GM10266 (cell line): ENCODE results near the gene SP6.

ENCODE experiments used
- DNase-seq: peaks from one replicate; pipeline ENCODE4 v3.0.0; 2012; ENCODE audit errors: extremely low spot score
- TF ChIP-seq, protein P1 (sequence below): IDR thresholded peaks from 2 replicates; pipeline ENCODE4 v1.5.1; 2012; ENCODE audit warnings: mild to moderate bottlenecking, low read depth; ENCODE audit not compliant: control insufficient read depth, insufficient read depth; ENCODE audit errors: missing control alignments

The SP6 gene

DNA sequence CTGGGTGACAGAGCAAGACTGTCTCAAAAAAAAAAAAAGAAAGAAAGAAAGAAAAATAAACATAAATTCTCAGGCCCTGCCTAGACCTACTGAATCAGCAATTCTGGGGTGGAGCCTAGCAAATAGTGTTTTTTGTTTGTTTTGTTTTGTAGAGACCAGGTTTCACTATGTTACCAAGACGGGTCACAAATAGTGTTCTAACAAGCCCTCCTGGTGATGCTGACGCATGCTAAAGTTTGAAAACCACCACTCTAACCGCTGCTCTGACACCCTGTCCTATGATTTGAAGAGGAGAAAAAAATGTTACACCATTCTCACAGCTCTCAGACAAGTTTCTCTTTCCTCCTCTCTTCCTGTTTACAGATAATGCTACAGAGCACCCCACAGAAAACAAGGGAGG lies 21.1 kb downstream of the SP6 start:
- no peak for DNase-seq
- TF ChIP-seq, protein P1, sequence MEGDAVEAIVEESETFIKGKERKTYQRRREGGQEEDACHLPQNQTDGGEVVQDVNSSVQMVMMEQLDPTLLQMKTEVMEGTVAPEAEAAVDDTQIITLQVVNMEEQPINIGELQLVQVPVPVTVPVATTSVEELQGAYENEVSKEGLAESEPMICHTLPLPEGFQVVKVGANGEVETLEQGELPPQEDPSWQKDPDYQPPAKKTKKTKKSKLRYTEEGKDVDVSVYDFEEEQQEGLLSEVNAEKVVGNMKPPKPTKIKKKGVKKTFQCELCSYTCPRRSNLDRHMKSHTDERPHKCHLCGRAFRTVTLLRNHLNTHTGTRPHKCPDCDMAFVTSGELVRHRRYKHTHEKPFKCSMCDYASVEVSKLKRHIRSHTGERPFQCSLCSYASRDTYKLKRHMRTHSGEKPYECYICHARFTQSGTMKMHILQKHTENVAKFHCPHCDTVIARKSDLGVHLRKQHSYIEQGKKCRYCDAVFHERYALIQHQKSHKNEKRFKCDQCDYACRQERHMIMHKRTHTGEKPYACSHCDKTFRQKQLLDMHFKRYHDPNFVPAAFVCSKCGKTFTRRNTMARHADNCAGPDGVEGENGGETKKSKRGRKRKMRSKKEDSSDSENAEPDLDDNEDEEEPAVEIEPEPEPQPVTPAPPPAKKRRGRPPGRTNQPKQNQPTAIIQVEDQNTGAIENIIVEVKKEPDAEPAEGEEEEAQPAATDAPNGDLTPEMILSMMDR, result no peak

DNA sequence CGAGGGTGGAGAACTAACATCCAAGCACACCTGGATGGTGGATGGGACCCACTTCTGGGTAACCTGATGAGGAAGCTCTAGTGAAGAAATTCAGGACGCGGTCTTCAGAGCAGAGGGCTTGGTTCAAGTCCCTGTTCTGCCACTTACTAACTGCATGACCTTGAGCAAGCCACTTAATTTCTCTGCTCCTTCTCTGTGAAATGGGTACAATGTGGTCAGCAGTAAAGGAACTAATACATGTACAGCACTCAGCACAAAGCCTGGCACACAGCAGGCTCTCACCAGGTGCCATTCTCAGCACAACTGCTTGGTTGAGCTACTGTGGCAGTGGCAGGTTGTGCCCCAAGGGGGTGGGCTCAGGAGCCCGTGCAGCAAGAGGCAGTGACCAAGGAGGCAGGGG lies 27.4 kb downstream of the SP6 start:
- no peak for DNase-seq
- TF ChIP-seq, protein P1, result no peak

DNA sequence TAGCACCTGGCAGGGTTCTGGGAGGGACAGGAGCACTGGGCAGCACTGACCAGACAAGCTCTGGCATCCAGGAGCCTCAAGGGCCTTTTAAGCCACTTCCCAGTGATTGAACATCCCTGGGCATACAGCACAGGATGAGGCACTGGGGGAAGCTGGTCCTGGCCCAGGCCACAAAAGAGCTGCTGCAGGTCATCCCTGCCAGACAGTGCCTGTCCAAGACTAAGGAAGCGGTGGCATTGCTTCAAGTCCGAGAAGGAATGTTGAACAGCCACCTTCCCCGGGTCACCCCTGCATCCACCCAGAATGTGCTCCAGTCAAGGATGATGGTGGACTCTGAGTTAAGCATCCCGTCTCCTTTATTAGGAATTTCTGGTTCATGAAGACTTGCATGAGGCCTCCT lies 28.2 kb downstream of the SP6 start:
- TF ChIP-seq, protein P1, result no peak
- no peak for DNase-seq

DNA sequence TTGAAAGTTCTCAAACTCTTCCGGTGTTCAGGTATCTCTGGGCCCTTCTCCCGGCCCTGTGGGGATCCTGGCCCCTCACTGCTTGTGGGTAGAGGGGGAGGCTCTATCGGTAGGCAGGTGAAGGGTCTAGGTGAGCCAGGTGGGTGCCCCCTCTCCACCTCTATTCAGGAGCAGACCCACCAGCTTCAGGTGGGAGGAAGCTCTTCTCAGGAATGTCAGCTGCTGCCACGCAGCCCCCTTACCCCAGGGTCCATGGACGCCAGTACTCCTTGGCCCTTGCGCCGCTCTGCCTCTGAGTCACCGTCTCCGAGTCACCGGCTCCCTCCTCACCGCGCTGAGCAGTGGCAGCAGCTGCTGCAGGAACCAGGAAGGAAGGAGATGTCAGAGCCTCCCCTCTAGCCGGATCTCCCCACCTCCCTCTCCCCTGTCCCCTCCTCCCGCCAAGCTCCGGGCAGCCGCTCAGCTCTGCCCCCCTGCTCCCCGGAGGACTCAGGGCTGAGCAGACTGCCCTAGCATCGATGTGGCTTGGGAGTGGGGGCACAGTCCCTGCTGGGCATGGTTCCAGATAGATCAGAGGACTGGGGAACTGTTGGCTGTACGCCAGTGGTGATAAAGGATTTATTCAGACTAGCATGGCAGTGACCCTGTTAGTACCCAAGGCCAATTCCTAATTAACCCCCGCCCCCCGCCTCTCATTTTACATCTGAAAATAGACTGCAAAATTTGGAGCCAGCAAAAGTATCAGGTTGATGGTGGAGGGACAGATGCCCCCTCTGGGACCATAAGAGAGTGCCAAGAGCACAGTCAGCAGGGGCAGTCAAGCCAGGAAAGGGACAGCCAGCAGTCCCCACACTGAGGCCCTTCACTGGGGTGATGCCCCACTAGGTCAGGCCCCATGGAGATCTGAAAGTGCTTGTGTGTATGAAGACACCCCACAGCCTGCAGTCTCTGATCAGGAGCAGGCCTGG lies 29.3 kb downstream of the SP6 start, which contains the start of gene OSBPL7:
Gene OSBPL7 (minus strand): TSS at position 371 of the 968 bp plus-strand sequence. CDS start 1,516 bp downstream, outside the sequence.
- DNase-seq, result peak; percentile 88
- TF ChIP-seq, protein P1, result peak; percentile 83

DNA sequence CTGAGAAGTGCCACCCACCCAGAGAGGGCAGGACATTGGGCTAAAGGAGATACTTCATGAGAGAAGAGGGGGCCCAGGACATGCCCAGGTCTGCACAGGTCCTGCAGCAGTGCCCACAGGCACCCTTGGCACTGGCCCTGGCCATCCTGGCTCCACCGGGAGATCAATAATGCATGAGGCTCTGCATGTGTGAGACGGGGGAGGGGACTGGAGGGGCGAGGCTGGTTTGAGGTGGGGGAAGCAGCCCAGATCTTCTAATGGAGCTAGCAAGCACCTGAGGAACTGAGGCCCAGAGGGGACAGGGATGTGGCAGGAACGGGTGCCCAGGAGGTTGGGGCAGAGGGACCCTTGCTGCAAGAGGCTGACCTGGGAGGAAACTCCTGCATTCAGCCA lies 29.9 kb downstream of the SP6 start:
- DNase-seq, result no peak
- TF ChIP-seq, protein P1, result no peak

DNA sequence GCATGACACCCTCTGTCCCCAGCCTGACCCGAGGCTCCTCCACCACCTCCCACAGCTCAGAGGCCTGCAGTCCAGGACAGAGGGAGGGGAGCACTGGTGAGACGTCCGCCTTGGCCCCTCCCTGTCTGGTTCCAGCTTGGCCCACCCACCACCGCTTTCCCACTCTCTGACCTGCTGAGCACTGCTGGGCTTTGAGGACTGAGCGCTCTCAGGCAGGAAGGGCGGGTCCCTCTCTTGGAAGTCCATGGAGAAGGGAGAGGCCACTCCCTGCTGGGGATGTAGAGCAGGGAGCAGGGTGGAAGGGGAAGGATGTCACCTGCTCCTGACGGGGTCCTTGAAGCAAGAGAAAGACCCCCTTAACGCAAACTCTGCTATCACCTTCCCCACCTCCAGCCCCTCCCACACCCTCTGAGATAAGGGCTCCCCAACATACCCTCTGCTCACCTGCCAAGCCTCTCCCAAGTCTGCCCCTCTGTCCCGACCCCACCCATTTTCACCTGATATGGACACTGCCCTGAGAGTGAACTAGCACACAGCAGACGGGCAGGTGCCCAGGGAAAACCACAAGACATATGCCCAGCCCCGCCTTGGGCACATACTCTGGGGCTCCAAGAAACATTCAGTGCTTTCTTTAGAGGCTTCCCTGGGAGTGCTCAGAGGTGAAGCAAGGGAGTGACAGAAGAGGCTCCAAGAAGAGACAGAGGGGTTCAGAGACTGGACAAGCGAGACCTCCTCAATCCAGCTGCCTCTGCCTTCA lies 30.8 kb downstream of the SP6 start:
- no peak for DNase-seq
- TF ChIP-seq, protein P1, result no peak
